Duodenal mucosa (tissue), 2 donors: ENCODE measurements around the gene EVI2A.

Source experiments
- H3K27ac ChIP-seq: one replicate; pipeline ENCODE4 v1.7.0; 2013; ENCODE audit warnings: low read depth, low read length
- H3K27me3 ChIP-seq, 2 donors: one replicate each; pipeline ENCODE4 v1.7.0; 2013; ENCODE audit warnings: low read length in 2 of 2, control low read depth in 1 of 2; ENCODE audit not compliant: insufficient read depth in 2 of 2, control insufficient read depth in 1 of 2
- H3K36me3 ChIP-seq, 2 donors: one replicate each; pipeline ENCODE4 v1.7.0; 2013; ENCODE audit warnings: low read length in 2 of 2, control low read depth in 1 of 2; ENCODE audit not compliant: insufficient read depth in 2 of 2, control insufficient read depth in 1 of 2
- H3K4me1 ChIP-seq, 2 donors: one replicate each; pipeline ENCODE4 v1.7.0; 2013; ENCODE audit warnings: low read length in 2 of 2, control low read depth in 1 of 2; ENCODE audit not compliant: insufficient read depth in 2 of 2, control insufficient read depth in 1 of 2
- H3K4me3 ChIP-seq, 2 donors: one replicate each; pipeline ENCODE4 v1.7.0; 2013; ENCODE audit warnings: low read length in 2 of 2, low read depth in 1 of 2
- H3K9ac ChIP-seq, 2 donors: one replicate each; pipeline ENCODE4 v1.7.0; 2013; ENCODE audit warnings: low read length in 2 of 2, low read depth in 1 of 2
- H3K9me3 ChIP-seq, 2 donors: one replicate each; pipeline ENCODE4 v1.7.0; 2013; ENCODE audit warnings: low read length in 2 of 2, control low read depth in 1 of 2; ENCODE audit not compliant: control insufficient read depth in 1 of 2

Gene EVI2A

GRCh38 chr17:31281061-31281460 lies 40.4 kb downstream of the EVI2A start:
- no peak overlapping the region for H3K9ac ChIP-seq
- no peak overlapping the region for H3K4me3 ChIP-seq
- no peaks in the 10 kb centered on the region for H3K4me1 ChIP-seq
- H3K36me3 ChIP-seq: peaks cover 8 to 11% of the 10 kb centered on the region in 2 donors
- H3K27me3 ChIP-seq: no peaks in the 10 kb centered on the region
- H3K9me3 ChIP-seq: no peaks in the 10 kb centered on the region
- no peak overlapping the region for H3K27ac ChIP-seq

- H3K4me3 ChIP-seq: no peak overlapping the region
- H3K27me3 ChIP-seq: no peaks in the 10 kb centered on the region
- no peak overlapping the region for H3K9ac ChIP-seq
- H3K4me1 ChIP-seq: peaks cover 0 to under 1% of the 10 kb centered on the region in 2 donors
- H3K36me3 ChIP-seq: peaks cover 8 to 11% of the 10 kb centered on the region in 2 donors
- H3K9me3 ChIP-seq: no peaks in the 10 kb centered on the region
- no peak overlapping the region for H3K27ac ChIP-seq
Measured at GRCh38 chr17:31279401-31279800, 42.0 kb downstream of the EVI2A start.

GRCh38 chr17:31275116-31275515 lies 46.3 kb downstream of the EVI2A start:
- no peaks in the 10 kb centered on the region for H3K9me3 ChIP-seq
- H3K27me3 ChIP-seq: no peaks in the 10 kb centered on the region
- H3K9ac ChIP-seq: no peak overlapping the region
- peaks cover 0 to 5% of the 10 kb centered on the region in 2 donors for H3K4me1 ChIP-seq
- H3K27ac ChIP-seq: no peak overlapping the region
- H3K36me3 ChIP-seq: peaks cover 8 to 14% of the 10 kb centered on the region in 2 donors
- H3K4me3 ChIP-seq: no peak overlapping the region

- Histone ChIP-seq H3K27ac (no peak overlapping the region), H3K9ac (no peak overlapping the region)
Measured at GRCh38 chr17:31274252-31274651, 47.2 kb downstream of the EVI2A start.

GRCh38 chr17:31273516-31273915 lies 47.9 kb downstream of the EVI2A start:
- Histone ChIP-seq H3K9ac (no peak overlapping the region), H3K4me3 (no peak overlapping the region), H3K4me1 (peaks cover 3 to 13% of the 10 kb centered on the region in 2 donors), H3K27me3 (no peaks in the 10 kb centered on the region), H3K36me3 (peaks cover 11 to 23% of the 10 kb centered on the region in 2 donors), H3K9me3 (no peaks in the 10 kb centered on the region), H3K27ac (no peak overlapping the region)

More at GRCh38 chr17:31274252-31274651, 47.2 kb downstream of the EVI2A start:
- Histone ChIP-seq H3K27me3 (no peaks in the 10 kb centered on the region), H3K4me1 (peaks cover 3 to 12% of the 10 kb centered on the region in 2 donors), H3K4me3 (no peak overlapping the region), H3K36me3 (peaks cover 8 to 21% of the 10 kb centered on the region in 2 donors), H3K9me3 (no peaks in the 10 kb centered on the region)

- Histone ChIP-seq H3K4me3 (no peak overlapping the region), H3K27ac (no peak overlapping the region), H3K4me1 (peaks cover 3 to 13% of the 10 kb centered on the region in 2 donors), H3K36me3 (peaks cover 11 to 21% of the 10 kb centered on the region in 2 donors), H3K9me3 (no peaks in the 10 kb centered on the region), H3K27me3 (no peaks in the 10 kb centered on the region), H3K9ac (no peak overlapping the region)
Measured at GRCh38 chr17:31272803-31273202, 48.6 kb downstream of the EVI2A start.

GRCh38 chr17:31272236-31272635 lies 49.2 kb downstream of the EVI2A start:
- peaks cover 6 to 16% of the 10 kb centered on the region in 2 donors for H3K36me3 ChIP-seq
- no peaks in the 10 kb centered on the region for H3K27me3 ChIP-seq
- no peak overlapping the region for H3K27ac ChIP-seq
- peaks cover 3 to 13% of the 10 kb centered on the region in 2 donors for H3K4me1 ChIP-seq
- H3K4me3 ChIP-seq: no peak overlapping the region
- no peaks in the 10 kb centered on the region for H3K9me3 ChIP-seq
- no peak overlapping the region for H3K9ac ChIP-seq

GRCh38 chr17:31269578-31269983 lies 51.8 kb downstream of the EVI2A start:
- peaks cover 3 to 23% of the 10 kb centered on the region in 2 donors for H3K36me3 ChIP-seq
- no peaks in the 10 kb centered on the region for H3K27me3 ChIP-seq
- H3K9ac ChIP-seq: no peak overlapping the region
- H3K4me3 ChIP-seq: no peak overlapping the region
- no peak overlapping the region for H3K27ac ChIP-seq
- no peaks in the 10 kb centered on the region for H3K9me3 ChIP-seq
- peaks cover 3 to 13% of the 10 kb centered on the region in 2 donors for H3K4me1 ChIP-seq

GRCh38 chr17:31269036-31269577 lies 52.3 kb downstream of the EVI2A start:
- Histone ChIP-seq H3K9me3 (no peaks in the 10 kb centered on the region), H3K4me3 (no peak overlapping the region), H3K36me3 (peaks cover 3 to 23% of the 10 kb centered on the region in 2 donors), H3K9ac (no peak overlapping the region), H3K27ac (no peak overlapping the region), H3K4me1 (peaks cover 3 to 9% of the 10 kb centered on the region in 2 donors), H3K27me3 (no peaks in the 10 kb centered on the region)
